LNCAP (cell line): ENCODE measurements around the gene ADCY3.

Source experiments
- CTCF ChIP-seq: fragments of 450-650 bp; IDR thresholded peaks from 2 replicates; pipeline ENCODE4 v1.5.1; 2017; ENCODE audit warnings: mild to moderate bottlenecking

Gene ADCY3

GRCh38 chr2:24820598-24821432, 99.2 kb downstream of the ADCY3 start:
- TF ChIP-seq CTCF, result no peak

- no peak for TF ChIP-seq CTCF
Measured at GRCh38 chr2:24820175-24820513, 99.9 kb downstream of the ADCY3 start.

- TF ChIP-seq CTCF, result no peak
Measured at GRCh38 chr2:24819442-24820174, 100.4 kb downstream of the ADCY3 start.

- TF ChIP-seq CTCF, result no peak
Measured at GRCh38 chr2:24818721-24819167, 101.3 kb downstream of the ADCY3 start.

- TF ChIP-seq CTCF, result no peak
Measured at GRCh38 chr2:24816884-24817283, 103.2 kb downstream of the ADCY3 start.

- TF ChIP-seq CTCF, result no peak
Measured at GRCh38 chr2:24816404-24816803, 103.6 kb downstream of the ADCY3 start.

GRCh38 chr2:24815171-24815570, 104.9 kb downstream of the ADCY3 start:
- no peak for TF ChIP-seq CTCF
